HEK293 (cell line): ENCODE data around the gene PLXNA2.

Experiments used
- CTCF ChIP-seq: fragments of 450-650 bp; formaldehyde crosslinking; IDR thresholded peaks from 2 replicates; pipeline ENCODE4 v1.5.1; 2016; ENCODE audit warnings: missing biosample characterization, missing genetic modification characterization
- MYNN ChIP-seq: fragments of 450-650 bp; formaldehyde crosslinking; IDR thresholded peaks from 2 replicates; pipeline ENCODE4 v1.5.1; 2016; ENCODE audit warnings: missing biosample characterization, missing genetic modification characterization, borderline replicate concordance
- ZEB2 ChIP-seq: fragments of 450-650 bp; formaldehyde crosslinking; IDR thresholded peaks from 2 replicates; pipeline ENCODE4 v1.5.1; 2016; ENCODE audit warnings: missing biosample characterization, missing genetic modification characterization
- ZNF138 ChIP-seq: fragments of 450-650 bp; formaldehyde crosslinking; IDR thresholded peaks from 2 replicates; pipeline ENCODE4 v1.5.1; 2016; ENCODE audit warnings: missing biosample characterization, missing genetic modification characterization, borderline replicate concordance
- ZNF155 ChIP-seq: fragments of 450-650 bp; formaldehyde crosslinking; IDR thresholded peaks from 2 replicates; pipeline ENCODE4 v1.5.1; 2016; ENCODE audit warnings: missing biosample characterization, missing genetic modification characterization
- ZNF549 ChIP-seq: fragments of 450-650 bp; IDR thresholded peaks from 2 replicates; pipeline ENCODE4 v1.5.1; 2018; ENCODE audit warnings: missing biosample characterization, missing genetic modification characterization, mild to moderate bottlenecking, inconsistent platforms, moderate library complexity
- ZNF626 ChIP-seq: fragments of 450-650 bp; sonication (Bioruptor Pico); formaldehyde crosslinking; IDR thresholded peaks from 2 replicates; pipeline ENCODE4 v1.5.1; 2018; ENCODE audit warnings: missing biosample characterization, missing genetic modification characterization, inconsistent platforms

DNA sequence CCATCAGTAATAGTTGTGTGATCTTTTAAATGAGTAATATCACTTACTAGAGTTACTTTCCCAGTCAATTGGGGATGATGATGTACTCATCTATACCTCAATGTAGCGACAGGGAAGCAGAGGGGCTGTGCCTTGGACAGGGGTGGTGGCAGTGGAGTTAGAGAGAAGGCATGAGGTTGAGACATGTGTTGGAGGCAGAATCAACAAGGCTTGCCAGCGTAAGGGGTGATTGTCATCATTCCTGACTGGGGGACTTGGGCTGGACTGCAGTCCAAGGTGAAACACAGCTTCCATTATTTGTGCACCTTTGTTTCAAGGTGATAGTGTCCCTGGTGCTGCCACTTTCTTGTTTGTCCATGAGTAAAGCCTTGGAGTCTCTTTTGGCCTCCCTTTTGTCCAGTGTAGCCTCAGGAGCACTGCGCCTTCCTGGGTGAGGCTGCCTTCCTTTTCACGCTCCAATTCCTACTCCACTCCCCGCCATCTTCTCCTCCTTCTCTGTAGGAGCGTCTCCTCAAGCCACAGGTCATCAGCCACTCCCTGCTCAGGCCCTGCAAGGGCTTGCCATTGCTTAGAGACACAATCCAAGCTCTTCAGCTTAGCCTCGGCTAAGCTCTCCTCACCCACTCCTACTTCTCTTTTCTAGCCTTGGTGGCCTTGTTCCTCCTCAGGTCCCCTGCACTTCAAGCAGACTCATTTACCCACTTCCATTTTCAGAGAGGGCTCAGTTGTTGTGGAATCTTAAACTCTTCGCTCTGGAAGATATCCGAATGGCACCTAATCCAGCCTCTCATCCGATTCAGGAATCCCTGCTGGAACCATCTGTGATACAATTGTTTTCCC lies 255.6 kb downstream of the PLXNA2 start:
- TF ChIP-seq CTCF (tag by site-specific recombination) (no peak), MYNN (tag by site-specific recombination) (no peak), ZNF549 (tag by site-specific recombination) (no peak), ZNF155 (no peak), ZEB2 (no peak), ZNF626 (tag by site-specific recombination) (no peak), ZNF138 (tag by site-specific recombination) (no peak)
